Pancreas (tissue), 10 donors: ENCODE data around the gene JCAD. TPM values are rescaled to one million over a fixed set of nuclear protein-coding genes. Genes with fewer than 3 reads are reported as not detected.

Source experiments
- ATAC-seq, 4 donors: fragments of 200-7000 bp; cut with Tn5 transposase; one replicate each; pipeline versions ENCODE4 v1.8.0 to v1.9.1; 2020; ENCODE audit warnings: mild to moderate bottlenecking in 4 of 4, moderate library complexity in 4 of 4
- DNase-seq, 6 donors: peaks; one replicate each; pipeline ENCODE4 v3.0.0-alpha.2; 2020
- FAIRE-seq: peaks from 2 replicates; lab custom pipeline; 2012; peaks lifted over from hg19 to GRCh38; lab: Jason Lieb, UNC
- H3K27ac ChIP-seq, 4 donors: fragments of 200-600 bp; sonication (generic); 1 replicate in 3 of 4; 2 replicates in 1 of 4; pipeline versions ENCODE4 v1.5.0 to v1.8.0; 2020
- H3K27me3 ChIP-seq, 4 donors: fragments of 200-600 bp; one replicate each; pipeline ENCODE4 v1.8.0; 2021
- H3K36me3 ChIP-seq, 3 donors: fragments of 200-600 bp; sonication (generic) in 1 of 3; one replicate each; pipeline versions ENCODE4 v1.5.0 to v1.8.0; 2020 to 2021
- H3K4me1 ChIP-seq, 3 donors: fragments of 200-600 bp; one replicate each; pipeline ENCODE4 v1.8.0; 2021
- H3K4me3 ChIP-seq, 4 donors: fragments of 200-600 bp; sonication (generic) in 2 of 4; one replicate each; pipeline versions ENCODE4 v1.5.0 to v1.8.0; 2020 to 2021
- H3K9me3 ChIP-seq, 4 donors: fragments of 200-600 bp; one replicate each; pipeline ENCODE4 v1.8.0; 2021
- WGBS, 2 donors: extraction: QIAGEN DNeasy Blood & Tissue Kit; methylation state at CpG; one replicate each; pipeline ENCODE4 v1.1.7; 2013; 5-methylcytosine and 5-hydroxymethylcytosine counted together
- intact Hi-C, 3 donors: fragments of 100-400 bp; cut with DNase I; formaldehyde crosslinking; loops; one replicate each; pipeline versions ENCODE4 v1.11.1 to v1.14.2; 2022
- polyA plus RNA-seq, 2 donors: library from polyadenylated mRNA; stranded (reverse); fragments of 200-250 nt; gene quantifications; one replicate each; pipeline ENCODE4 v1.2.3, GENCODE V29; 2013
- total RNA-seq, 6 donors: library from RNA; stranded (reverse); fragmentation: NEBNext Ultra II Directional in 4 of 6; extraction: Animal tissue kit (Norgen Biotek cat#: 25700) in 4 of 6; gene quantifications; one replicate each; pipeline versions ENCODE4 v1.2.1 to v1.2.4, GENCODE V29; 2021 to 2023
- TF ChIP-seq, protein P1 (sequence below), 4 donors: fragments of 200-600 bp; sonication (generic) in 3 of 4; IDR thresholded peaks; one replicate each; pipeline versions ENCODE4 v1.5.0 to v1.8.0; 2021; ENCODE audit warnings: antibody characterized with exemption in 4 of 4
- donor health status: healthy with polysubstance abuse.
- donor health status: DM: no; HTN: no; CAD: no; lungs with moderate emphysema.
- donor health status: DM: no; HTN: no; CAD: no.
- donor health status: control.
- donor health status: control.
- donor health status: Bipolar disorder and iron deficiency.
- donor health status: DM: yes; HTN: yes; CAD: no.
- donor health status: DM: no; HTN: no; CAD: no.
- donor health status: DM: no; HTN: no; CAD: no.
- donor health status: DM: yes; HTN: yes; CAD: no.

The JCAD gene
- total and polyA plus RNA-seq, 8 donors, result 10.0 to 48.2 (median 23.0) TPM

DNA sequence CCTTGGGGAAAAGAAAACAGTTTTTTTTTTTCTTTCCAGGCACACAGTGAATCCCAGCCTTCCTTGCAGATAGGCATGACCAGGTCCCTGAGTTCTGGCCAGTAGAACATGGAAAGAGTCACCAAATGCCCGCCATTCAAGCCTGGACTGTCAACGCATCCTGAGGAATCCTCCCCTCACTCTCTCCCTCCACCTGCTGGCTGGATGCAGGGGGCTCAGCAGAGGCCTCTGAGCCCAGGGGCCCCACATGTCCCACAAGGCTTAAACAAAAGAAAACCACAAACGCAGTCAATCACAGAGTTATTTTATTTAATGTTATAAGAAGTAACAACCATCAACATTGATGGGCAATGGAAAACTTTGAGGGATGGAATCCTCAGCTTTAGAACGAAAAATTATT, 93.1 kb downstream of the JCAD start:
- TF ChIP-seq, protein P1, sequence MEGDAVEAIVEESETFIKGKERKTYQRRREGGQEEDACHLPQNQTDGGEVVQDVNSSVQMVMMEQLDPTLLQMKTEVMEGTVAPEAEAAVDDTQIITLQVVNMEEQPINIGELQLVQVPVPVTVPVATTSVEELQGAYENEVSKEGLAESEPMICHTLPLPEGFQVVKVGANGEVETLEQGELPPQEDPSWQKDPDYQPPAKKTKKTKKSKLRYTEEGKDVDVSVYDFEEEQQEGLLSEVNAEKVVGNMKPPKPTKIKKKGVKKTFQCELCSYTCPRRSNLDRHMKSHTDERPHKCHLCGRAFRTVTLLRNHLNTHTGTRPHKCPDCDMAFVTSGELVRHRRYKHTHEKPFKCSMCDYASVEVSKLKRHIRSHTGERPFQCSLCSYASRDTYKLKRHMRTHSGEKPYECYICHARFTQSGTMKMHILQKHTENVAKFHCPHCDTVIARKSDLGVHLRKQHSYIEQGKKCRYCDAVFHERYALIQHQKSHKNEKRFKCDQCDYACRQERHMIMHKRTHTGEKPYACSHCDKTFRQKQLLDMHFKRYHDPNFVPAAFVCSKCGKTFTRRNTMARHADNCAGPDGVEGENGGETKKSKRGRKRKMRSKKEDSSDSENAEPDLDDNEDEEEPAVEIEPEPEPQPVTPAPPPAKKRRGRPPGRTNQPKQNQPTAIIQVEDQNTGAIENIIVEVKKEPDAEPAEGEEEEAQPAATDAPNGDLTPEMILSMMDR (IDR thresholded peaks at IDR 0.05), result no peak

More for the DNA sequence above, 93.1 kb downstream of the JCAD start:
- no peaks in the 10 kb centered on the region for H3K9me3 ChIP-seq
- DNase-seq (no peak), ATAC-seq (no peak), FAIRE-seq (no peak)
- intact Hi-C loops, result no loop called here
- H3K36me3 ChIP-seq, result no peaks in the 10 kb centered on the region
- H3K4me3 ChIP-seq, result no peak overlapping the region
- no peak overlapping the region for H3K27ac ChIP-seq
- no peaks in the 10 kb centered on the region for H3K27me3 ChIP-seq
- 86 to 96% methylated on average over 4 of the region's 4 CpGs for WGBS, 2 donors
- no peaks in the 10 kb centered on the region for H3K4me1 ChIP-seq
